PC-3 (cell line): ENCODE results near the gene MDH1B. TPM values are rescaled to one million over a fixed set of nuclear protein-coding genes. Genes with fewer than 3 reads are reported as not detected.

Experiments used
- ATAC-seq: fragments of 200-7000 bp; cut with Tn5 transposase; 2 replicates; pipeline ENCODE4 v1.9.1; 2020; ENCODE audit warnings: mild to moderate bottlenecking, moderate library complexity
- BruUV-seq: library from RNA; stranded (reverse); fragments of 400-500 nt; replicated peaks from 2 replicates; lab custom pipeline; 2021; lab: Mats Ljungman, UMichigan
- CTCF ChIA-PET: fragments of 300-600 bp; sonication (Branson Sonifier 250); formaldehyde crosslinking; loops from one replicate; lab custom pipeline; 2022; ENCODE audit warnings: antibody characterized with exemption; lab: Charles Lee
- POLR2A ChIA-PET: fragments of 300-600 bp; sonication (Branson Sonifier 250); formaldehyde crosslinking; loops from one replicate; lab custom pipeline; 2022; ENCODE audit warnings: antibody characterized with exemption; ENCODE audit not compliant: unreplicated experiment; lab: Charles Lee
- DNase-seq: peaks from one replicate; pipeline ENCODE4 v3.0.0-alpha.2; 2015
- H2AFZ ChIP-seq: fragments of 300-600 bp; sonication (generic); 2 replicates; pipeline ENCODE4 v1.6.0; 2016; ENCODE audit warnings: antibody characterized with exemption, low read length
- H3F3A ChIP-seq: fragments of 300-600 bp; sonication (generic); one replicate; pipeline ENCODE4 v1.6.0; 2017; ENCODE audit warnings: antibody characterized with exemption, low read length, control low read depth, mild to moderate bottlenecking; ENCODE audit not compliant: unreplicated experiment
- H3K27ac ChIP-seq: fragments of 300-600 bp; sonication (generic); 2 replicates; pipeline ENCODE4 v1.5.1; 2016; ENCODE audit warnings: mild to moderate bottlenecking, low read length
- H3K27me3 ChIP-seq: fragments of 300-600 bp; sonication (generic); 2 replicates; pipeline ENCODE4 v1.6.1; 2016; ENCODE audit warnings: low read length, mixed read lengths
- H3K36me3 ChIP-seq: fragments of 300-600 bp; sonication (generic); 2 replicates; pipeline ENCODE4 v1.6.1; 2016; ENCODE audit warnings: low read depth, mixed run types, low read length, mixed read lengths
- H3K4me1 ChIP-seq: fragments of 300-600 bp; sonication (generic); 2 replicates; pipeline ENCODE4 v1.5.1; 2016; ENCODE audit warnings: low read length; ENCODE audit not compliant: insufficient read depth
- H3K4me2 ChIP-seq: fragments of 300-600 bp; sonication (generic); 2 replicates; pipeline ENCODE4 v1.6.0; 2016; ENCODE audit warnings: low read length
- H3K4me3 ChIP-seq: fragments of 300-600 bp; sonication (generic); 2 replicates; pipeline ENCODE4 v1.5.1; 2016; ENCODE audit warnings: mild to moderate bottlenecking, low read length, mixed read lengths
- H3K79me2 ChIP-seq: fragments of 300-600 bp; sonication (generic); 2 replicates; pipeline ENCODE4 v1.6.1; 2017; ENCODE audit warnings: low read length, mixed read lengths
- H3K9ac ChIP-seq: fragments of 300-600 bp; sonication (generic); 2 replicates; pipeline ENCODE4 v1.6.0; 2016; ENCODE audit warnings: mild to moderate bottlenecking, low read length
- H3K9me2 ChIP-seq: fragments of 300-600 bp; sonication (generic); replicated peaks from 2 replicates; pipeline ENCODE4 v1.6.1; 2016; ENCODE audit warnings: mixed run types, low read length, mixed read lengths
- H3K9me3 ChIP-seq: fragments of 300-600 bp; sonication (generic); 2 replicates; pipeline ENCODE4 v1.6.1; 2016; ENCODE audit warnings: low read length, mixed read lengths
- H4K20me1 ChIP-seq: fragments of 300-600 bp; sonication (generic); 2 replicates; pipeline ENCODE4 v1.6.1; 2016; ENCODE audit warnings: low read length, mixed read lengths
- CTCF ChIP-seq: fragments of 300-600 bp; sonication (generic); conservative IDR thresholded peaks from 2 replicates; pipeline ENCODE4 v1.5.1; 2017; ENCODE audit warnings: antibody characterized with exemption, low read depth, mild to moderate bottlenecking, low read length
- EZH2 ChIP-seq: fragments of 300-600 bp; sonication (generic); IDR thresholded peaks from one replicate; pipeline ENCODE4 v1.6.1; 2017; ENCODE audit warnings: antibody characterized with exemption, mild to moderate bottlenecking, low read length; ENCODE audit not compliant: unreplicated experiment
- EZH2phosphoT487 ChIP-seq: fragments of 300-600 bp; sonication (generic); IDR thresholded peaks from 2 replicates; pipeline ENCODE4 v1.6.1; 2018; ENCODE audit warnings: mild to moderate bottlenecking, antibody characterized with exemption, low read length, borderline replicate concordance
- intact Hi-C: fragments of 100-400 bp; cut with micrococcal nuclease; formaldehyde crosslinking; loops from 2 replicates; pipeline ENCODE4 v1.9.0; 2023
- total RNA-seq: library from RNA; depleted of rRNA; stranded (reverse); fragments of >200 nt; gene quantifications from 2 replicates; pipeline ENCODE4 v1.2.3, GENCODE V29; 2014

Gene MDH1B
- total RNA-seq, 1 experiment from 2014 or later = 0.40 TPM

- no TSS peak for BruUV-seq
- intact Hi-C loops = loop anchor here (5.0 kb wide), 2 partner anchors 74 to 209 kb away; no protein-coding TSS in a partner anchor
- H4K20me1 ChIP-seq = 0 out of 2 replicates have a peak, but pooled peaks cover 4% of the 10 kb centered on the region
- peak overlapping the region; percentile 99 for H3K9ac ChIP-seq
- H3K79me2 ChIP-seq = peaks cover 39% of the 10 kb centered on the region
- no peaks in the 10 kb centered on the region for H3F3A ChIP-seq
- H2AFZ ChIP-seq = peak overlapping the region; percentile 88
- ChIA-PET POLR2A (no interaction called here), CTCF (no interaction called here)
- H3K4me1 ChIP-seq = peaks cover 24% of the 10 kb centered on the region
- H3K9me3 ChIP-seq = no peaks in the 10 kb centered on the region
- H3K36me3 ChIP-seq = peaks cover 21% of the 10 kb centered on the region
- ATAC-seq (no peak), DNase-seq (no peak)
- H3K27me3 ChIP-seq = peaks cover 14% of the 10 kb centered on the region
- TF ChIP-seq CTCF (no peak), EZH2 (no peak), EZH2phosphoT487 (no peak)
- H3K4me2 ChIP-seq = peak overlapping the region; percentile 88
- no peaks in the 10 kb centered on the region for H3K9me2 ChIP-seq
- peak overlapping the region; percentile 87 for H3K27ac ChIP-seq
- peak overlapping the region; percentile 100 for H3K4me3 ChIP-seq
Measured at GRCh38 chr2:206766057-206766930, 1.2 kb upstream of the MDH1B start.

GRCh38 chr2:206764673-206765241 lies 371 bp downstream of the MDH1B start:
- POLR2A ChIA-PET = interaction anchor here (0.6 kb wide), 1 partner anchor 853 kb away, joined by 4 read pairs; no protein-coding TSS in a partner anchor
- Histone ChIP-seq H3K9me2 (no peaks in the 10 kb centered on the region), H4K20me1 (0 out of 2 replicates have a peak, but pooled peaks cover 2% of the 10 kb centered on the region), H3K4me1 (peaks cover 24% of the 10 kb centered on the region), H3K36me3 (peaks cover 17% of the 10 kb centered on the region), H3K9ac (peak overlapping the region; percentile 99), H3K9me3 (no peaks in the 10 kb centered on the region), H3K4me2 (peak overlapping the region; percentile 88), H3K4me3 (peak overlapping the region; percentile 100), H2AFZ (peak overlapping the region; percentile 88), H3K79me2 (peaks cover 39% of the 10 kb centered on the region), H3K27ac (peak overlapping the region; percentile 87), H3K27me3 (peaks cover 22% of the 10 kb centered on the region), H3F3A (no peaks in the 10 kb centered on the region)
- TF ChIP-seq CTCF = no peak
- no peak for TF ChIP-seq EZH2phosphoT487
- TF ChIP-seq EZH2 = no peak
- no TSS peak for BruUV-seq
- DNase-seq (no peak), ATAC-seq (peak; percentile 11; the same call in 1 of the 2 replicates)
- intact Hi-C loops = loop anchor here (5.0 kb wide), 2 partner anchors 72 to 207 kb away; no protein-coding TSS in a partner anchor
- CTCF ChIA-PET = interaction anchor here (0.6 kb wide), 1 partner anchor 861 kb away, joined by 3 read pairs; no protein-coding TSS in a partner anchor
